Measurements from ENCODE around the gene ABCA12.

The ABCA12 gene

GRCh38 chr2:214899751-214900150 is 238.7 kb downstream of the ABCA12 start:
- TF ChIP-seq MYC (IDR thresholded peaks at IDR 0.05; ENCODE audit: low read depth, low read length): no peak
- TF ChIP-seq POLR2A (IDR thresholded peaks at IDR 0.05; ENCODE audit: extremely low read depth, insufficient read length): no peak
- TF ChIP-seq, protein P1, sequence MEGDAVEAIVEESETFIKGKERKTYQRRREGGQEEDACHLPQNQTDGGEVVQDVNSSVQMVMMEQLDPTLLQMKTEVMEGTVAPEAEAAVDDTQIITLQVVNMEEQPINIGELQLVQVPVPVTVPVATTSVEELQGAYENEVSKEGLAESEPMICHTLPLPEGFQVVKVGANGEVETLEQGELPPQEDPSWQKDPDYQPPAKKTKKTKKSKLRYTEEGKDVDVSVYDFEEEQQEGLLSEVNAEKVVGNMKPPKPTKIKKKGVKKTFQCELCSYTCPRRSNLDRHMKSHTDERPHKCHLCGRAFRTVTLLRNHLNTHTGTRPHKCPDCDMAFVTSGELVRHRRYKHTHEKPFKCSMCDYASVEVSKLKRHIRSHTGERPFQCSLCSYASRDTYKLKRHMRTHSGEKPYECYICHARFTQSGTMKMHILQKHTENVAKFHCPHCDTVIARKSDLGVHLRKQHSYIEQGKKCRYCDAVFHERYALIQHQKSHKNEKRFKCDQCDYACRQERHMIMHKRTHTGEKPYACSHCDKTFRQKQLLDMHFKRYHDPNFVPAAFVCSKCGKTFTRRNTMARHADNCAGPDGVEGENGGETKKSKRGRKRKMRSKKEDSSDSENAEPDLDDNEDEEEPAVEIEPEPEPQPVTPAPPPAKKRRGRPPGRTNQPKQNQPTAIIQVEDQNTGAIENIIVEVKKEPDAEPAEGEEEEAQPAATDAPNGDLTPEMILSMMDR (IDR thresholded peaks at IDR 0.05; ENCODE audit: low read depth, low read length): no peak
- TF ChIP-seq, protein P2, sequence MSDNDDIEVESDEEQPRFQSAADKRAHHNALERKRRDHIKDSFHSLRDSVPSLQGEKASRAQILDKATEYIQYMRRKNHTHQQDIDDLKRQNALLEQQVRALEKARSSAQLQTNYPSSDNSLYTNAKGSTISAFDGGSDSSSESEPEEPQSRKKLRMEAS (IDR thresholded peaks at IDR 0.05; ENCODE audit: low read depth, low read length): no peak
- no peak for DNase-seq (ENCODE audit: low read depth)
- H3K4me3 ChIP-seq (ENCODE audit: low read depth, low read length): no peak overlapping the region

DNA sequence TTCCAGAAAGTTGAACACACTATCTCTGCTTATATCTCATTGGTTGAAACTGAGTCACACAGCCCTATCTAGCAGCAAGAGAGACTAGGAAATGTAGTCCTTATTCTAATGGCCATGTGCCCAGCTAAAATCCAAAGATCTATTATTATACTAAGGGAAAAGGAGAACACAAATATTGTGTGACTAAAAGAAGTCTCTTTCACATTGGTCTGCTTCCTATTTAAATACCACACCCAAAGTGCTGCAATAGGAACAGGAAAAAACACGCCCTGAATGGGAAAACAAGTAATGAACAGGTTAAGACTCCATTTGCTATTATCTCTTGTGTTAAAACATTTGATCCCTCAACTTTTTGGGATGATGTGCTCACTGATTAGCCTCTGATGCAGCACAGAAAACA is 242.2 kb downstream of the ABCA12 start:
- no peak for DNase-seq (ENCODE audit: low read depth)
- no peak overlapping the region for H3K4me3 ChIP-seq (ENCODE audit: low read depth, low read length)
- TF ChIP-seq, protein P1 (IDR thresholded peaks at IDR 0.05; ENCODE audit: low read depth, low read length): no peak
- TF ChIP-seq, protein P2 (IDR thresholded peaks at IDR 0.05; ENCODE audit: low read depth, low read length): no peak
- TF ChIP-seq POLR2A (IDR thresholded peaks at IDR 0.05; ENCODE audit: extremely low read depth, insufficient read length): no peak
- TF ChIP-seq MYC (IDR thresholded peaks at IDR 0.05; ENCODE audit: low read depth, low read length): no peak

DNA sequence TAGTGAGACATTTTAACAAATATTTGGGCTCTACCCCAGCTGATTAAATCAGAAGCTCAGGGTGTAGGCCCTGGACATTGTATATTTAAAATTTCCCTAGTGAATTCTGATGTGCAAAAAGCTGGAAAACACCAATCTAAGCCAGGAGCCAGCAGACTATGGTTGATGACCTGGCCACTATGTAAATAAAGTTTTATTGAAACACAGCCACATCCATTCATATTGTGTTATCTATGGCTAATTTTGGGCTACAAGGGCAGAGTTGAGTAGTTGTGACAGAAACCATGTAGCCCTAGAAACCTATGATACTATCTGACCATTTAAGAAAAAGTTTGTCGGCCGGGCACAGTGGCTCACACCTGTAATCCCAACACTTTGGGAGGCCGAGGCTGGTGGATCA is 243.0 kb downstream of the ABCA12 start:
- DNase-seq (ENCODE audit: low read depth): no peak
- H3K4me3 ChIP-seq (ENCODE audit: low read depth, low read length): no peak overlapping the region
- TF ChIP-seq POLR2A (IDR thresholded peaks at IDR 0.05; ENCODE audit: extremely low read depth, insufficient read length) (no peak), MYC (IDR thresholded peaks at IDR 0.05; ENCODE audit: low read depth, low read length) (no peak)
- TF ChIP-seq, protein P2 (IDR thresholded peaks at IDR 0.05; ENCODE audit: low read depth, low read length): no peak
- TF ChIP-seq, protein P1 (IDR thresholded peaks at IDR 0.05; ENCODE audit: low read depth, low read length): no peak

DNA sequence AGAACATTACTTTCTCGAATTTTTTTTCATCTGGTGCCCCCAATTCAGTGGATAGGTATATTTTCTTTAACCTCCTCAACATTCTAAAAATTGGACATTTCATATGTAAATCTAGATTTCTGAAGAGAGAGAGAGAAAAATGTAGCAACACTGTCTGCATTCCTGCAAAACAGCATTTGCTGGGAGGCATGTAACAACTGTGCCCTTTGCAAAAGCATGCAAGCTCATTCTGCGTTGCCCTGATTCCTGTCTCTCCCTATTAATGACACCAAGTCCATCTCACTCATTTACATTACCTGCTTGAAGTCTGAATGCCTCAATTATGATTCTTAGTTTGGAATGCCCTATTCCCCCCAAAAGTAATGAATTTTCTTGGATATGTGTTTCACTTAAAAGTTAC is 249.1 kb downstream of the ABCA12 start:
- H3K4me3 ChIP-seq (ENCODE audit: low read depth, low read length): no peak overlapping the region
- DNase-seq (ENCODE audit: low read depth): no peak
- TF ChIP-seq, protein P2 (IDR thresholded peaks at IDR 0.05; ENCODE audit: low read depth, low read length): no peak
- no peak for TF ChIP-seq MYC (IDR thresholded peaks at IDR 0.05; ENCODE audit: low read depth, low read length)
- TF ChIP-seq POLR2A (IDR thresholded peaks at IDR 0.05; ENCODE audit: extremely low read depth, insufficient read length): no peak
- TF ChIP-seq, protein P1 (IDR thresholded peaks at IDR 0.05; ENCODE audit: low read depth, low read length): no peak

DNA sequence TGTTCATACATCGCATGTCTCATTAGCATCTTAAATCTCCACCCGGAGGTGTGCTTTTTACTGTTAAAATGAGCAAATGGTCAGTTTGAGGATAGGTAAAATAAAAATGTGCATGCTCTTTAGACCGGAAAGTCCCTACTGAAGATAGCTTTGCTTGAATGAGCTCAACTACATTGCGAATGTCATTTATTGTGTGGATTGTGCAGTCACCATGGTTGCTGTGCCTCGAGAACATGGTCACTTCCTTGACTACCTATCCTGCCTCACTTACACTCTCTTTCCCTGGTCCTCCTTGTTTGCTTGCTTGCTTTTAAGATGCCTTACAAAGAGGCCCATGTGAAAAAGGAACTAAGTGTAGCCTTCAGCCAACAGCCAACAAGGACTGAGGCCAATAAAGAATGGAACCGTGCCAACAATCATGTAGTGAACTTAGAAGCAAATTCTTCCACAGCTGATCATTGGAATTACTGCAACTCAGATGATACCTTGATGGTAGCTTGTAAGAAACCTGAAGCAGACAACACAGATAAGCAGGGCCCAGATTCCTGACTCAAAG is 256.7 kb downstream of the ABCA12 start:
- TF ChIP-seq, protein P2 (IDR thresholded peaks at IDR 0.05; ENCODE audit: low read depth, low read length): no peak
- TF ChIP-seq POLR2A (IDR thresholded peaks at IDR 0.05; ENCODE audit: extremely low read depth, insufficient read length) (no peak), MYC (IDR thresholded peaks at IDR 0.05; ENCODE audit: low read depth, low read length) (no peak)
- TF ChIP-seq, protein P1 (IDR thresholded peaks at IDR 0.05; ENCODE audit: low read depth, low read length): no peak
- H3K4me3 ChIP-seq (ENCODE audit: low read depth, low read length): no peak overlapping the region
- DNase-seq (ENCODE audit: low read depth): peak; percentile 3

Data from NB4 (cell line).